ENCODE results near the gene CBFB.

The CBFB gene

GRCh38 chr16:67016681-67017420 lies 12.1 kb upstream of the CBFB start:
- no peak for DNase-seq (ENCODE audit: low read depth, low spot score)

GRCh38 chr16:67017421-67017750 lies 11.6 kb upstream of the CBFB start:
- no peak for DNase-seq (ENCODE audit: low read depth, low spot score)

GRCh38 chr16:67017810-67018488 lies 11.0 kb upstream of the CBFB start:
- peak; percentile 90 for DNase-seq (ENCODE audit: low read depth, low spot score)

GRCh38 chr16:67019171-67019570 lies 9.8 kb upstream of the CBFB start:
- DNase-seq (ENCODE audit: low read depth, low spot score), result no peak

GRCh38 chr16:67021321-67021720 lies 7.6 kb upstream of the CBFB start:
- DNase-seq (ENCODE audit: low read depth, low spot score), result no peak

- DNase-seq (ENCODE audit: low read depth, low spot score), result peak; percentile 50
Measured at GRCh38 chr16:67022531-67023214, 6.3 kb upstream of the CBFB start.

- no peak for DNase-seq (ENCODE audit: low read depth, low spot score)
Measured at GRCh38 chr16:67023689-67024088, 5.3 kb upstream of the CBFB start.

GRCh38 chr16:67024384-67025209 lies 4.4 kb upstream of the CBFB start:
- DNase-seq (ENCODE audit: low read depth, low spot score), result no peak

GRCh38 chr16:67025210-67025550 lies 3.8 kb upstream of the CBFB start:
- DNase-seq (ENCODE audit: low read depth, low spot score), result no peak

GRCh38 chr16:67026570-67026969 lies 2.4 kb upstream of the CBFB start:
- DNase-seq (ENCODE audit: low read depth, low spot score), result no peak

GRCh38 chr16:67027046-67027445 lies 1.9 kb upstream of the CBFB start:
- no peak for DNase-seq (ENCODE audit: low read depth, low spot score)

GRCh38 chr16:67028167-67028695 lies 718 bp upstream of the CBFB start:
- no peak for DNase-seq (ENCODE audit: low read depth, low spot score)

GRCh38 chr16:67029254-67030096 lies 526 bp downstream of the CBFB start:
- DNase-seq (ENCODE audit: low read depth, low spot score), result peak; percentile 75

GRCh38 chr16:67030221-67030962 lies 1.4 kb downstream of the CBFB start:
- peak; percentile 9 for DNase-seq (ENCODE audit: low read depth, low spot score)

GRCh38 chr16:67034487-67034886 lies 5.5 kb downstream of the CBFB start:
- no peak for DNase-seq (ENCODE audit: low read depth, low spot score)

GRCh38 chr16:67035364-67035763 lies 6.4 kb downstream of the CBFB start:
- no peak for DNase-seq (ENCODE audit: low read depth, low spot score)

GRCh38 chr16:67036323-67036741 lies 7.4 kb downstream of the CBFB start:
- no peak for DNase-seq (ENCODE audit: low read depth, low spot score)

- DNase-seq (ENCODE audit: low read depth, low spot score), result no peak
Measured at GRCh38 chr16:67039260-67040020, 10.5 kb downstream of the CBFB start.

GRCh38 chr16:67040166-67040565 lies 11.2 kb downstream of the CBFB start:
- DNase-seq (ENCODE audit: low read depth, low spot score), result no peak

Data from astrocyte of the hippocampus (primary cell).